Renal pelvis (tissue), 4 donors: ENCODE data around the gene CXCR6. TPM values are rescaled to one million over a fixed set of nuclear protein-coding genes. Genes with fewer than 3 reads are reported as not detected.

Experiments used
- DNase-seq: peaks from one replicate; pipeline ENCODE4 v3.0.0-alpha.2; 2013
- polyA plus RNA-seq, 3 donors: library from polyadenylated mRNA; unstranded; fragments of 120-200 nt; gene quantifications; one replicate each; pipeline ENCODE4 v1.2.1, GENCODE V29; 2013; ENCODE audit not compliant: insufficient read length in 3 of 3

Gene CXCR6
- polyA plus RNA-seq, 3 donors, result 0.07 to 0.86 (median 0.44) TPM

- DNase-seq, result no peak
Observed at GRCh38 chr3:45947361-45947760, 4.1 kb downstream of the CXCR6 start.

GRCh38 chr3:45948311-45948781 is 5.1 kb downstream of the CXCR6 start:
- no peak for DNase-seq

GRCh38 chr3:45948881-45949280 is 5.6 kb downstream of the CXCR6 start:
- no peak for DNase-seq

- DNase-seq, result no peak
Observed at GRCh38 chr3:45949432-45949831, 6.2 kb downstream of the CXCR6 start.

- no peak for DNase-seq
Observed at GRCh38 chr3:45950131-45950530, 6.9 kb downstream of the CXCR6 start.

GRCh38 chr3:45950686-45951600 is 7.7 kb downstream of the CXCR6 start:
- DNase-seq, result no peak

GRCh38 chr3:45951946-45952345 is 8.7 kb downstream of the CXCR6 start:
- no peak for DNase-seq

- no peak for DNase-seq
Observed at GRCh38 chr3:45952456-45952855, 9.2 kb downstream of the CXCR6 start.

- no peak for DNase-seq
Observed at GRCh38 chr3:45953536-45953935, 10.3 kb downstream of the CXCR6 start.

GRCh38 chr3:45954306-45954705 is 11.0 kb downstream of the CXCR6 start:
- no peak for DNase-seq

- no peak for DNase-seq
Observed at GRCh38 chr3:45955017-45955647, 11.9 kb downstream of the CXCR6 start.

- no peak for DNase-seq
Observed at GRCh38 chr3:45955706-45956105, 12.4 kb downstream of the CXCR6 start.

- no peak for DNase-seq
Observed at GRCh38 chr3:45957586-45957985, 14.3 kb downstream of the CXCR6 start.

- DNase-seq, result no peak
Observed at GRCh38 chr3:45958321-45958791, 15.1 kb downstream of the CXCR6 start.

- DNase-seq, result no peak
Observed at GRCh38 chr3:45959201-45959600, 15.9 kb downstream of the CXCR6 start.

- no peak for DNase-seq
Observed at GRCh38 chr3:45960289-45960688, 17.0 kb downstream of the CXCR6 start.

- DNase-seq, result no peak
Observed at GRCh38 chr3:45962033-45962432, 18.8 kb downstream of the CXCR6 start.

GRCh38 chr3:45964139-45964538 is 20.9 kb downstream of the CXCR6 start:
- no peak for DNase-seq

GRCh38 chr3:45965253-45965652 is 22.0 kb downstream of the CXCR6 start:
- DNase-seq, result no peak

GRCh38 chr3:45965653-45966052 is 22.4 kb downstream of the CXCR6 start:
- DNase-seq, result no peak

- DNase-seq, result no peak
Observed at GRCh38 chr3:45966371-45966791, 23.1 kb downstream of the CXCR6 start.

- no peak for DNase-seq
Observed at GRCh38 chr3:45966950-45967640, 23.8 kb downstream of the CXCR6 start.
